Parathyroid adenoma (tissue), 2 donors: Measurements from ENCODE around the gene TRUB2.
"Not testable (repeated sequence)": the region's sequence is repeated elsewhere in the genome, so short reads cannot be mapped to it uniquely, and the experiment has no call there.

Source experiments
- H2AFZ ChIP-seq: fragments of 300-600 bp; sonication (generic); one replicate; pipeline ENCODE4 v1.7.0; 2017; ENCODE audit warnings: antibody characterized with exemption, mild to moderate bottlenecking
- H3K27ac ChIP-seq: fragments of 300-600 bp; sonication (generic); one replicate; pipeline ENCODE4 v1.7.0; 2017
- H3K27me3 ChIP-seq: fragments of 300-600 bp; sonication (generic); one replicate; pipeline ENCODE4 v1.7.0; 2017; ENCODE audit warnings: low read length; ENCODE audit not compliant: control insufficient read depth, insufficient read depth
- H3K36me3 ChIP-seq: fragments of 300-600 bp; sonication (generic); one replicate; pipeline ENCODE4 v1.7.0; 2017; ENCODE audit warnings: low read length; ENCODE audit not compliant: control insufficient read depth, insufficient read depth
- H3K4me1 ChIP-seq: fragments of 300-600 bp; sonication (generic); one replicate; pipeline ENCODE4 v1.7.0; 2017; ENCODE audit warnings: control low read depth
- H3K4me2 ChIP-seq: fragments of 300-600 bp; sonication (generic); one replicate; pipeline ENCODE4 v1.7.0; 2017; ENCODE audit warnings: low read length
- H3K4me3 ChIP-seq: fragments of 300-600 bp; sonication (generic); one replicate; pipeline ENCODE4 v1.7.0; 2017; ENCODE audit warnings: low read depth, low read length
- H3K79me2 ChIP-seq: fragments of 300-600 bp; sonication (generic); one replicate; pipeline ENCODE4 v1.7.0; 2017; ENCODE audit warnings: control low read depth
- H3K9ac ChIP-seq: fragments of 300-600 bp; sonication (generic); one replicate; pipeline ENCODE4 v1.7.0; 2017; ENCODE audit warnings: mild to moderate bottlenecking
- H3K9me3 ChIP-seq: fragments of 300-600 bp; sonication (generic); one replicate; pipeline ENCODE4 v1.7.0; 2017; ENCODE audit warnings: low read length; ENCODE audit not compliant: control insufficient read depth
- TF ChIP-seq, protein P1 (sequence below): fragments of 300-600 bp; sonication (generic); IDR thresholded peaks from one replicate; pipeline ENCODE4 v1.7.0; 2017; ENCODE audit warnings: antibody characterized with exemption, mild to moderate bottlenecking
- donor health status: primary hyperparathyroidism.

TRUB2 gene

DNA sequence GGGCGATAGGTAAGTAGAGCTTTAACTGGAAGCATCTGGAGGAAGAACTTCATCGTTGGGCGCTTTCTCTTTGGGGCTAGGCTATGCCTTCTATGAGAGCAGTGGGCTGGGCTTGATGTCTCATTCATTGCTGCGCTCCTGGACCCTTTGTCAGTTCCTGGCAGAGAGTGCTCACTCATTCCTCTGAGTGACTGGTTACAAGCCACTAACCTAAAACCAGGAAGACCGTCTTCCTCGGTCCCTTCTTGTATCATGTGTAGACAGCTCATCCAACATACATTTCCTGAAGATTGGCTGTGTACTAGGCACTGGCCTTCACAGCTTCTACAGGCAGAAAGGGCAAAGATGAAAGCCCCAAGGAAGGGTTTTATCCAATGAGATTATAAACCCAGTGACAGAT is 39.7 kb downstream of the TRUB2 start:
- no peak overlapping the region for H3K9ac ChIP-seq
- peaks cover 8% of the 10 kb centered on the region for H3K4me1 ChIP-seq
- no peaks in the 10 kb centered on the region for H3K9me3 ChIP-seq
- H3K4me3 ChIP-seq = no peak overlapping the region
- H2AFZ ChIP-seq = no peak overlapping the region
- no peak overlapping the region for H3K27ac ChIP-seq
- no peaks in the 10 kb centered on the region for H3K36me3 ChIP-seq
- no peak overlapping the region for H3K4me2 ChIP-seq
- TF ChIP-seq, protein P1, sequence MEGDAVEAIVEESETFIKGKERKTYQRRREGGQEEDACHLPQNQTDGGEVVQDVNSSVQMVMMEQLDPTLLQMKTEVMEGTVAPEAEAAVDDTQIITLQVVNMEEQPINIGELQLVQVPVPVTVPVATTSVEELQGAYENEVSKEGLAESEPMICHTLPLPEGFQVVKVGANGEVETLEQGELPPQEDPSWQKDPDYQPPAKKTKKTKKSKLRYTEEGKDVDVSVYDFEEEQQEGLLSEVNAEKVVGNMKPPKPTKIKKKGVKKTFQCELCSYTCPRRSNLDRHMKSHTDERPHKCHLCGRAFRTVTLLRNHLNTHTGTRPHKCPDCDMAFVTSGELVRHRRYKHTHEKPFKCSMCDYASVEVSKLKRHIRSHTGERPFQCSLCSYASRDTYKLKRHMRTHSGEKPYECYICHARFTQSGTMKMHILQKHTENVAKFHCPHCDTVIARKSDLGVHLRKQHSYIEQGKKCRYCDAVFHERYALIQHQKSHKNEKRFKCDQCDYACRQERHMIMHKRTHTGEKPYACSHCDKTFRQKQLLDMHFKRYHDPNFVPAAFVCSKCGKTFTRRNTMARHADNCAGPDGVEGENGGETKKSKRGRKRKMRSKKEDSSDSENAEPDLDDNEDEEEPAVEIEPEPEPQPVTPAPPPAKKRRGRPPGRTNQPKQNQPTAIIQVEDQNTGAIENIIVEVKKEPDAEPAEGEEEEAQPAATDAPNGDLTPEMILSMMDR = no peak
- H3K27me3 ChIP-seq = no peaks in the 10 kb centered on the region
- peaks cover 2% of the 10 kb centered on the region for H3K79me2 ChIP-seq

DNA sequence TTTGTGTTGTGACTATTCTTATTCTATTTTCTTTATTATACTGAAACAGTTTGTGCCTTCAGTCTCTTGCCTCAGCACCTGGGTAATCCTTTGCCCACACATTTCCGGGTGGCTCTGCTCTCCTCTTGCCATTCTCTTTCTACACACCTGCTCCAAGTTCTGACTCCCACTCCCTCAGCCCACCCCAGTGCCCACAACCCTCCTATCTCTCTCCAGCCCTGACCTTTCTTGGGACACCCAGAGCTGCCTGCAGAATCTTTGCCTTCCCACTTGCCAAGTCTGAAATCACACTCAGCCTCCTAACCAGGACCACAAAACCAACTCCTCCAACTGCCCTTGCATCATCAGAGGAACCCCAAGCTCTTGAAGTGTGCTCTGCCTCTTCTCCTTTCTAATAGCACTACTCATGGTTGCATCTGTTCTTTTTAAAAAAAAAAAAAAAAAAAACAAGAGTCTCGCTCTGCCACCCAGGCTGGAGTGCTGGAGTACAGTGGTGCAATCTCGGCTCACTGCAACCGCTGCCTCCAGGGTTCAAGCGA is 42.1 kb downstream of the TRUB2 start:
- Histone ChIP-seq H3K36me3 (no peaks in the 10 kb centered on the region), H3K9ac (no peak overlapping the region), H2AFZ (no peak overlapping the region), H3K27ac (peak overlapping the region; percentile 93), H3K4me2 (peak overlapping the region; percentile 52), H3K79me2 (peaks cover 5% of the 10 kb centered on the region), H3K4me1 (peaks cover 14% of the 10 kb centered on the region), H3K27me3 (no peaks in the 10 kb centered on the region), H3K4me3 (peak overlapping the region; percentile 50), H3K9me3 (no peaks in the 10 kb centered on the region)
- TF ChIP-seq, protein P1 = no peak

DNA sequence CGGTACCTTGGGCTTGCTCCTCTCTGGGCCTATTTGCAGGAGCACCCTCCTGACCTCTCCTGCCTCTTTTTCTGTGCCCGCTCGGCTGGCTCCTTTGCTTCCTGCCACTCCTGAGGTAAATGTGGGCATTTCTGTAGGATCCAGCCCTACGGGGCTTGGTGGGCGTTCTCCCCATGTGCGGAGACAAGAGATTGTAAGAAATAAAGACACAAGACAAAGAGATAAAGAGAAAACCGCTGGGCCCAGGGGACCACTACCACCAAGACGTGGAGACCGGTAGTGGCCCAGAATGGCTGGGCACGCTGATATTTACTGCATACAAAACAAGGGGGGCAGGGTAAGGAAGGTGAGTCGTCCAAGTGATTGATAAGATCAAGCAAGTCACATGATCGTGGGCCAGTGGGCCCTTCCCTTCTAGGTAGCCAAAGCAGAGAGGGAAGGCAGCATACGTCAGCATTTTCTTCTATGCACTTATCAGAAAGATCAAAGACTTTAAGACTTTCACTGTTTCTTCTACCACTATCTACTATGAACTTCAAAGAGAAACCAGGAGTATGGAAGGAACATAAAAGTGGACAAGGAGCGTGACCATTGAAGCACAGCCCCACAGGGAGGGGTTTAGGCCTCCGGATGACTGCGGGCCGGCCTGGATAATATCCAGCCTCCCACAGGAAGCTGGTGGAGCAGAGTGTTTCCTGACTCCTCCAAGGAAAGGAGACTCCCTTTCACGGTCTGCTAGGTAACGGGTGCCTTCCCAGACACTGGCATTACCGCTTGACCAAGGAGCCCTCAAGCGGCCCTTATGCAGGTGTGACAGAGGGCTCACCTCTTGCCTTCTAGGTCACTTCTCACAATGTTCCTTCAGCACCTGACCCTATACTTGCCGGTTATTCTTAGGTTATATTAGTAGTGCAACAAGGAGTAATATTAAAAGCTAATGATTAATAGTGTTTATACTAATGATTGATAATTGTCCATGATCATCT is 42.9 kb downstream of the TRUB2 start:
- H3K27ac ChIP-seq = peak overlapping the region; percentile 93
- not testable (repeated sequence) for H2AFZ ChIP-seq, H3K9me3 ChIP-seq, H3K79me2 ChIP-seq, H3K9ac ChIP-seq, H3K36me3 ChIP-seq, H3K27me3 ChIP-seq
- H3K4me3 ChIP-seq = peak overlapping the region; percentile 50
- peaks cover 14% of the 10 kb centered on the region for H3K4me1 ChIP-seq
- H3K4me2 ChIP-seq = peak overlapping the region; percentile 76

DNA sequence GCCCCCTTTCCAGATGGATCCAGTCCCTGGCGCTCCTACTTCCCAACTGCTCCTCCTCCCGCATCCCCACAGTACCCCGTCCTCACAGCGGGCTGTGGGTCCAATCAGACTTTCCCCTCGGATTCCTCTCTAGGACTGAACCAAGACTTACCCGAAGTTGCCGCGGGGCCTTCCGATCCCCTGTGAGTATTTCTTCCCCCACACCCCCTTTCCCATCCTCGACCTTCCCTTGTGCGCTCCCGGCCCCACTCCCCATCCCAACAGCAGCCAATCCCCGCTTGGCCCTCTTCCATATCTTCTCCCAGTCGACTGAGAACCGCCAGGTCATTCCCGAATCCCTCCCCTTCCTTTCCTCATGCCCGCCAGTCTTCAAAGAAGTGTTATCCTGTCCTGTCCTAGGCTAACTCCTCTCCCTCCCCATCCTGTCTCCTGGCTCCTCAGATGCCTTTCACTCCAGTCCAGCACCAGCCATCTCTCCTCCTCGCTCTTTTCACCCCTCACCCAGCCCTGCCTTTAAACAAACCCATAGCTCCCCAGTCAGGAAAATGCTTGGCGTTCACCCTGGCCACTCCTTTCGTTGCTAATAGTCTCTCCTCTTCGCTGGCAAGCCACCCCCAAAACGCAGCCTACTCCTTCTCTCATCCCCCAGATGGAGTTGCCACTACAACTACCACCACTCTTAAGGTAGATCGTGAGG is 45.5 kb downstream of the TRUB2 start:
- H3K27me3 ChIP-seq = no peaks in the 10 kb centered on the region
- peaks cover 8% of the 10 kb centered on the region for H3K79me2 ChIP-seq
- H3K4me3 ChIP-seq = peak overlapping the region; percentile 92
- peak overlapping the region; percentile 73 for H2AFZ ChIP-seq
- H3K36me3 ChIP-seq = no peaks in the 10 kb centered on the region
- no peaks in the 10 kb centered on the region for H3K9me3 ChIP-seq
- peak overlapping the region; percentile 93 for H3K27ac ChIP-seq
- H3K9ac ChIP-seq = no peak overlapping the region
- peak overlapping the region; percentile 96 for H3K4me2 ChIP-seq
- H3K4me1 ChIP-seq = peaks cover 14% of the 10 kb centered on the region
- TF ChIP-seq, protein P1 = no peak

DNA sequence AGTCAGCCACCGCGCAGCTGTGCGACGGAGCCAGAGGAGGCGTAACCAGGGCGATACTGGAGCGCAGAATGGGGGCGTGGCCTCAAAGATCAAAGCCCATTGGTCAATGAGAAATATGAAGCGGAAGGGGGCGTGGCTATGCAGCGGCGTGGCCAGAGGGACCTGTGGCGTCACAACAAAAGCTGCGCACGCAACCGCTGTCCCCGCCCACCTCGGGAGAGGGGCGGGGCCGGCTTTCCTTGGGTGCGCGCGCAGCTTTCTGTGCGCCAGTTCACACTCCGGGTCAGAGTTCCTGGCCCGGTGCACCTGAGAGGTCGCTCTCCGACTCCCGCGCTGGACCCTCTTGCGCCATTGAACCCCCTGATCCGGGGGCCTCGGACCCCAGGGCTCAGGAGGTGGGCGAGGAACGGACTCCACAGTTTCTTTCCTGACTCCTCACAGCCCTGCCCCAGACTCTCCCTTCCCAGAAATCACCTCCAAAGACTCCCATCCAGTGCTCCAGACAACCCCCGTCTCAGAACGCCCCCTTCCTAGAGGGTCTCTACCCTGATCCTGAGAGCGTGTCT is 46.2 kb downstream of the TRUB2 start, which contains the start of gene SWI5:
Gene SWI5 (plus strand): TSS at position 269 of the 566 bp plus-strand sequence.
- no peaks in the 10 kb centered on the region for H3K9me3 ChIP-seq
- no peaks in the 10 kb centered on the region for H3K27me3 ChIP-seq
- no peaks in the 10 kb centered on the region for H3K36me3 ChIP-seq
- H3K79me2 ChIP-seq = peaks cover 8% of the 10 kb centered on the region
- peak within 1 kb of the TSS; percentile 96 for H3K4me2 ChIP-seq
- H3K9ac ChIP-seq = peak within 1 kb of the TSS; percentile 63
- peak within 1 kb of the TSS; percentile 73 for H2AFZ ChIP-seq
- H3K27ac ChIP-seq = peak within 1 kb of the TSS; percentile 93
- H3K4me3 ChIP-seq = peak within 1 kb of the TSS; percentile 92
- TF ChIP-seq, protein P1 = no peak
- H3K4me1 ChIP-seq = peaks cover 10% of the 10 kb centered on the region
